Neural progenitor cell (in vitro differentiated cells): ENCODE results near the gene ISY1.
"Not testable (repeated sequence)": the region's sequence is repeated elsewhere in the genome, so short reads cannot be mapped to it uniquely, and the experiment has no call there.

Source experiments
- CTCF ChIP-seq: fragments of 200-600 bp; sonication (generic); IDR thresholded peaks from 2 replicates; pipeline ENCODE4 v1.5.1; 2017; ENCODE audit warnings: antibody characterized with exemption, mild to moderate bottlenecking
- EZH2 ChIP-seq: fragments of 200-600 bp; sonication (generic); IDR thresholded peaks from 2 replicates; pipeline ENCODE4 v1.6.1; 2017; ENCODE audit warnings: antibody characterized with exemption, mild to moderate bottlenecking, moderate library complexity

GRCh38 chr3:129087904-129088303, 73.0 kb downstream of the ISY1 start:
- not testable (repeated sequence) for TF ChIP-seq CTCF, EZH2
